Measurements from ENCODE around the gene VAMP3.

VAMP3 gene

GRCh38 chr1:7783826-7784491 lies 12.9 kb downstream of the VAMP3 start, which contains the start of gene PER3 (continued):
- no peak for TF ChIP-seq REPIN1 (tag by site-specific recombination; IDR thresholded peaks at IDR 0.05; ENCODE audit: low read depth)
- no peak for TF ChIP-seq ZBTB7A (tag by site-specific recombination; IDR thresholded peaks at IDR 0.05; ENCODE audit: low read depth)
- no peak for TF ChIP-seq YY1 (tag by site-specific recombination; IDR thresholded peaks at IDR 0.05)
- no peak for TF ChIP-seq ZNF843 (tag by site-specific recombination; IDR thresholded peaks at IDR 0.05)
- peak; percentile 22; the same call in 1 of the 2 replicates for TF ChIP-seq KLF16 (tag by site-specific recombination; IDR thresholded peaks at IDR 0.05)
- TF ChIP-seq KLF1 (tag by site-specific recombination; IDR thresholded peaks at IDR 0.05), result peak; percentile 33; the same call in 1 of the 2 replicates
- no peak for TF ChIP-seq ZNF654 (tag by site-specific recombination; IDR thresholded peaks at IDR 0.05; ENCODE audit: low read depth)
- TF ChIP-seq ZNF114 (tag by site-specific recombination; IDR thresholded peaks at IDR 0.05), result no peak
- TF ChIP-seq KLF10 (tag by site-specific recombination; IDR thresholded peaks at IDR 0.05), result peak; percentile 95
- peak; percentile 49 for TF ChIP-seq ZBTB26 (tag by site-specific recombination; optimal IDR thresholded peaks at IDR 0.05)
- TF ChIP-seq GLIS2 (tag by site-specific recombination; IDR thresholded peaks at IDR 0.05), result peak; percentile 82
- no peak for TF ChIP-seq ZNF513 (tag by site-specific recombination; IDR thresholded peaks at IDR 0.05)
- TF ChIP-seq ZNF621 (tag by site-specific recombination; IDR thresholded peaks at IDR 0.05), result no peak
- TF ChIP-seq BCL11B (tag by site-specific recombination; IDR thresholded peaks at IDR 0.05; ENCODE audit: low read depth), result no peak
- peak; percentile 88 for TF ChIP-seq SP2 (tag by site-specific recombination; IDR thresholded peaks at IDR 0.05)
- TF ChIP-seq ZBTB49 (tag by site-specific recombination; IDR thresholded peaks at IDR 0.05; ENCODE audit: low read depth), result no peak
- TF ChIP-seq, protein P1, sequence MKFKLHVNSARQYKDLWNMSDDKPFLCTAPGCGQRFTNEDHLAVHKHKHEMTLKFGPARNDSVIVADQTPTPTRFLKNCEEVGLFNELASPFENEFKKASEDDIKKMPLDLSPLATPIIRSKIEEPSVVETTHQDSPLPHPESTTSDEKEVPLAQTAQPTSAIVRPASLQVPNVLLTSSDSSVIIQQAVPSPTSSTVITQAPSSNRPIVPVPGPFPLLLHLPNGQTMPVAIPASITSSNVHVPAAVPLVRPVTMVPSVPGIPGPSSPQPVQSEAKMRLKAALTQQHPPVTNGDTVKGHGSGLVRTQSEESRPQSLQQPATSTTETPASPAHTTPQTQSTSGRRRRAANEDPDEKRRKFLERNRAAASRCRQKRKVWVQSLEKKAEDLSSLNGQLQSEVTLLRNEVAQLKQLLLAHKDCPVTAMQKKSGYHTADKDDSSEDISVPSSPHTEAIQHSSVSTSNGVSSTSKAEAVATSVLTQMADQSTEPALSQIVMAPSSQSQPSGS (tag by site-specific recombination; IDR thresholded peaks at IDR 0.05; ENCODE audit: low read depth), result no peak
- TF ChIP-seq HOXC10 (CRISPR knock-in tag; IDR thresholded peaks at IDR 0.05), result 0 out of 2 replicates have a peak, but pooled peaks have one; percentile 71
- TF ChIP-seq ZNF138 (tag by site-specific recombination; IDR thresholded peaks at IDR 0.05; ENCODE audit: borderline replicate concordance), result no peak
- TF ChIP-seq ZSCAN30 (tag by site-specific recombination; IDR thresholded peaks at IDR 0.05), result peak; percentile 36; the same call in 1 of the 2 replicates
- TF ChIP-seq, protein P2, sequence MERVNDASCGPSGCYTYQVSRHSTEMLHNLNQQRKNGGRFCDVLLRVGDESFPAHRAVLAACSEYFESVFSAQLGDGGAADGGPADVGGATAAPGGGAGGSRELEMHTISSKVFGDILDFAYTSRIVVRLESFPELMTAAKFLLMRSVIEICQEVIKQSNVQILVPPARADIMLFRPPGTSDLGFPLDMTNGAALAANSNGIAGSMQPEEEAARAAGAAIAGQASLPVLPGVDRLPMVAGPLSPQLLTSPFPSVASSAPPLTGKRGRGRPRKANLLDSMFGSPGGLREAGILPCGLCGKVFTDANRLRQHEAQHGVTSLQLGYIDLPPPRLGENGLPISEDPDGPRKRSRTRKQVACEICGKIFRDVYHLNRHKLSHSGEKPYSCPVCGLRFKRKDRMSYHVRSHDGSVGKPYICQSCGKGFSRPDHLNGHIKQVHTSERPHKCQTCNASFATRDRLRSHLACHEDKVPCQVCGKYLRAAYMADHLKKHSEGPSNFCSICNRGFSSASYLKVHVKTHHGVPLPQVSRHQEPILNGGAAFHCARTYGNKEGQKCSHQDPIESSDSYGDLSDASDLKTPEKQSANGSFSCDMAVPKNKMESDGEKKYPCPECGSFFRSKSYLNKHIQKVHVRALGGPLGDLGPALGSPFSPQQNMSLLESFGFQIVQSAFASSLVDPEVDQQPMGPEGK (tag by site-specific recombination; IDR thresholded peaks at IDR 0.05), result 0 out of 2 replicates have a peak, but pooled peaks have one; percentile 37
- no peak for TF ChIP-seq ZNF560 (tag by site-specific recombination; IDR thresholded peaks at IDR 0.05; ENCODE audit: borderline replicate concordance)
- no peak for TF ChIP-seq ZNF223 (tag by site-specific recombination; IDR thresholded peaks at IDR 0.05)
- no peak for TF ChIP-seq ZNF37A (tag by site-specific recombination; IDR thresholded peaks at IDR 0.05)
- TF ChIP-seq ZNF561 (tag by site-specific recombination; IDR thresholded peaks at IDR 0.05; ENCODE audit: borderline replicate concordance), result peak; percentile 69; the same call in 1 of the 2 replicates
- TF ChIP-seq, protein P3, sequence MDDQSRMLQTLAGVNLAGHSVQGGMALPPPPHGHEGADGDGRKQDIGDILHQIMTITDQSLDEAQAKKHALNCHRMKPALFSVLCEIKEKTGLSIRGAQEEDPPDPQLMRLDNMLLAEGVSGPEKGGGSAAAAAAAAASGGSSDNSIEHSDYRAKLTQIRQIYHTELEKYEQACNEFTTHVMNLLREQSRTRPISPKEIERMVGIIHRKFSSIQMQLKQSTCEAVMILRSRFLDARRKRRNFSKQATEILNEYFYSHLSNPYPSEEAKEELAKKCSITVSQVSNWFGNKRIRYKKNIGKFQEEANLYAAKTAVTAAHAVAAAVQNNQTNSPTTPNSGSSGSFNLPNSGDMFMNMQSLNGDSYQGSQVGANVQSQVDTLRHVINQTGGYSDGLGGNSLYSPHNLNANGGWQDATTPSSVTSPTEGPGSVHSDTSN (CRISPR knock-in tag; IDR thresholded peaks at IDR 0.05), result peak; percentile 92
- no peak for TF ChIP-seq ZBTB10 (tag by site-specific recombination; IDR thresholded peaks at IDR 0.05)
- no peak for TF ChIP-seq ZNF366 (tag by site-specific recombination; conservative IDR thresholded peaks at IDR 0.05)

Data from HEK293 (cell line).